NCI-H82 treated with DMSO at 0.1 percent for 48 hours (cell line): ENCODE measurements around the gene CCDC175.

Experiments
- DNase-seq: peaks from one replicate; lab custom pipeline; 2025; ENCODE audit not compliant: unreplicated experiment; lab: John Stamatoyannopoulos, UW

Gene CCDC175

DNA sequence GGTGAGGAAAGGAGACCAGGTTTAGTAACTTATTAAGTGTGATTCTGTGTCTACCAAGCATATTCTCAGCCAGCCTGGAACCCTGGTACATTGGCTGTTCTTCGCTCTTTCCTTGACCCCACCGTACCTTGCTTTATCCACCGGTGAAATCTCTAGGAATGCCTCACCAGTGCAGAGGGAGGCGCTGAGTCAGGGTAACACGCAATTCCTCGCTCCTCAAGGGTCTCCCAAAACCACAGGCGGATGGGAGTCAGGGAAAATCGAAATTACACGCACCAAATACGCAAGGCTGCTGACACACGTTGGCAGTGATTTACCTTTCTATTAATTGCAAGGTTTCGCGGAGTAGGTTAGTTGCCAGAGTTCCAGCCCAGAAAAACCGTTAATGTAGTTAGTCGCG is 93.2 kb downstream of the CCDC175 start:
- DNase-seq = no peak

DNA sequence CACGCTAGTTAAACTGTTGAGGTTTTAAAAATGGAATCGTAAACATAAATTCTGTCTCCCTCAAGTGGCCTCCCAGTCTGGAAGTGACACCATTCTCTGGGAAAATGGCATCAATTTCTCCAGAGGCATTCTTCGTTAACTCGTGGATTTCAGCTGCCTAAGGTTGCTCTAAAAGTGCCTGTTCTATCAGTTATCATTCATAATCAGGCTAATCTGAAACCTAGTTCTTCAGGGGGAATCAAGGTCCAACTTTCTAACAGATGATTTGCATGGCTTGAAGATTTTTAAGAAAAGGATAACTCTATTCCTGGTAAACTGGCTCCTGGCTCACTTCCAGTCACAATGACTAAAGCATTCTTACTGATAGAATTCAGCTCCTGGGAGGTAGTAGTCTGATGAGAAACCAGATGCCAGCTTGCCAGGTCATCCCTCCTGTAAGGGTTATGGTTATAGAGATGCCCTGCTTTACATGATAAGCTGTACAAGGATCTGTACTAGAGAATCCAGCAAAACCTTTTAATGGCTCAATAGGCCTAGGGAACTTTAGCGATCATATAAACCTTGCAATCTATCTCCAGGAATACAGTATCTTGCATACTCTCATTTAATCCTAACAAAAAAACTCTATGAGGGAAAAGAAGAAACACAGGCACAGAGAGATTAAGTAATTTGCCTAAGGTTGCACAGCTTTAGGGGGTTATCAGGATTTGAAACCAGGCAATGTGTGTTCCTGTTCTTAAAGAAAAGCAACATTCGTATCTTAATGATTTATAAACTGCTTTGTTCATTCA is 93.9 kb downstream of the CCDC175 start:
- no peak for DNase-seq

- DNase-seq = no peak
These were observed 94.6 kb downstream of the CCDC175 start for GRCh38 chr14:59481871-59482540.

DNA sequence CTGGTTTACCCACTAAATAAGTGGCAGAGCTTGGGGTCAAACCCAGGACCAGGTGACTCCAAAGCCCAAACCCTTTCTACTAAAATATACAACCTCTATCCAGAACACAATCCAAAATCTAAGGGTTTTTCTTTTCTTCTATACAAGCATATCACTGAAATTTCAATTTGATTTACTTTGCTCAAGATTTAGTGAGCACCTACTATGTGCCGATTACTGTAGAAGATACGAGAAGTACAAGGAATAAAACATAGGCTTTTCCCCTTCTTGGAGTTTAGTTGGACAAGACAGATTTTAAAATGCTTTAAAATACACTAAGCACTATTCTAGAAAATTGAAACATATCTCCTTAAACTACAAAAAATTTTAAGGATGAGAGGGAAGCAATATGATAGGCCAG is 95.2 kb downstream of the CCDC175 start:
- DNase-seq = no peak

DNA sequence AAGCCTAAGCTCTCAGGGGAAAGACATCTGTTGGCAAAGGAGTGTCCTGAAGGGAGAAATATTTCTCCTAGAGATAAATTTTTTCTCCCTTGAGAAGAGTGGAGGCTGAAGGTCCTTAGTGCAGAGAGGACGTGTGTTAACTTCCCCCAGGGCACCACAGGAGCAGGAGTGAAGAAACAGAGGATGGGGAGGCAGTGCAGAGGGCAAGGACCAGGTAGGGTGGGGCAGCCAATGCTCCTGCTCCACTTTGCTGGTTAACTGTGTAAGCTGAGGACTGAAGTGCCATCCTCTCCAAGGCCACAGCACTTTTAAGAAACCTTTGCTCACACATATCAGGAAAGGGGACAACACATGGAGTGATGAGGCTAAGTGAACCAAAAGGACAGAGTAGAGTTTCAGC is 96.4 kb downstream of the CCDC175 start:
- DNase-seq = no peak

DNA sequence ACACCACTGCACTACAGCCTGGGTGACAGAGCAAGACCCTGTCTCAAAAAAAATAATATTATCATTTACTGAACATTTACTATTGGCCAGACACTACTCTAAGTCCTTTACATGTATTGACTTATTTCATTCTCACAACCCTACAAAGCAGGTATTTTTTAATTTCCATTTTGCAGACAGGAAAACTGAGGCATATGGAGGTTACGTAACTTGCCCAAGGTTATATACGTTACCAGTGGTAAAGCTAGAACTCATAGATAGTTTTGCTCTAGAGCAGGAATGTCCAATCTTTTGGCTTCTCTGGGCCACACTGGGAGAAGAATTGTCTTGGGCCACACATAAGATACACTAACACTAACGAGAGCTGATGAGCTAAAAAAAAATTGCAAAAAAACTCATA is 98.1 kb downstream of the CCDC175 start:
- DNase-seq = no peak

DNA sequence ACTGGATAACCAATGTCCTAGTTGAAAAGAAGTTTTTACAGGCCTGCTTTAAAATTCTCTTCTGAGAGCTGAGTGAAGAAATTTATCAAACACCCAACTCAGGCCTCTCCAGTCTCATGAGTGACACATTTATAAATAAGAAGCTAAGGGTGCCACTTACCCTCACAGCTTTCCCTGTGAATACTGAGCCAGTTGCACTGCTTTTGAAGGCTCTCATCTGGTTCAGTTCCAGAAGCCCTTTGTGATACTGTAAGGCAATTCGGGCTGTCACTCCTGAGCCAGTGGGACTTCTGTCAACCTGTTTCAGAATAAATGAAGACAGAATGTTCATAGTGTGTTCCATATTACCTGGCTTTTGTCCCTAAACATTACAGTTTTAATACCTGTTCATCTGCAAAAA is 100.9 kb downstream of the CCDC175 start:
- no peak for DNase-seq

- DNase-seq = peak; percentile 18
These were observed 102.4 kb downstream of the CCDC175 start for GRCh38 chr14:59474172-59474571.

GRCh38 chr14:59465316-59466135 is 111.1 kb downstream of the CCDC175 start, which contains the start of gene GPR135:
Gene GPR135, minus strand, starts transcription at chr14:59465380. Its CDS starts 154 bp downstream, at chr14:59465226.
- DNase-seq = no peak

DNA sequence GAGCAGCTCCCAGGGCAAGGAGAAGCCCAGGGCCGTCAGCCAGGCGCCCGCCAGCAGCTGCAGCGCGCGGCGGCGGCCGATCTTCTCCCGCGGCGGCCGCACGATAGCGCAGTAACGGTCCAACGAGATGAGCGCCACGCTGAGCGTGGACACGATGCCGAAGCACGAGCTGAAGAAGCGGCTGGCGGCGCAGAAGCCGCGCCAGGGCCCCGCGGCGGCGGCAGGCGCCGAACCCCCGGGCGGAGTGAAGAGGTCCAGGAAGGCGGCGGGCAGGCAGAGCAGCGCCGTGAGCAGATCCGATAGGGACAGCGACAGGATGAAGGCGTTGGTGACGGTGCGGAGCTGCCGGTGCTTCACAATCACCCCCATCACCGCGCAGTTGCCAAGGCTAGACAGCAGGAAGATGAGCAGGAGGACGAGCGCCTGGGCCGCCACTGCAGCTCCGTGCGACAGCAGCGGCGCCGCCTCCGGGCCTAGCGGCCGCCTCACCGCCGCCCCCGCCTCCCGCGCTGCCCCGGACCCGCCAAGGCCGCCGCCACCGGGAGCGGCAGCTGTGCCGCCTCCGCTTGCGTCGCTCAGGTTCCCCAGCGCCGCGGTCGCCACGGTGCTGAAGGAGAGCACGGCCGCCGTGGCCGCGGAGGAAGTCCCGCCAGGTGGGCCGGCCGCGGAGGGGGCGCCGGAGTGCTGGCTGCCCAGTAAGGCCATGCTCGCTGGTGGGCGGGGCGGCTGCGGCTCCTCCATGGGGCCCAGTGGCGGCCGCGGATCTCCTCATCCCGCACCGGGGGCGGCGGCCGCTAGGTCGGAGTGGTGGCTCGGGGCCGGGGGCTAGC is 111.9 kb downstream of the CCDC175 start:
- DNase-seq = no peak

DNA sequence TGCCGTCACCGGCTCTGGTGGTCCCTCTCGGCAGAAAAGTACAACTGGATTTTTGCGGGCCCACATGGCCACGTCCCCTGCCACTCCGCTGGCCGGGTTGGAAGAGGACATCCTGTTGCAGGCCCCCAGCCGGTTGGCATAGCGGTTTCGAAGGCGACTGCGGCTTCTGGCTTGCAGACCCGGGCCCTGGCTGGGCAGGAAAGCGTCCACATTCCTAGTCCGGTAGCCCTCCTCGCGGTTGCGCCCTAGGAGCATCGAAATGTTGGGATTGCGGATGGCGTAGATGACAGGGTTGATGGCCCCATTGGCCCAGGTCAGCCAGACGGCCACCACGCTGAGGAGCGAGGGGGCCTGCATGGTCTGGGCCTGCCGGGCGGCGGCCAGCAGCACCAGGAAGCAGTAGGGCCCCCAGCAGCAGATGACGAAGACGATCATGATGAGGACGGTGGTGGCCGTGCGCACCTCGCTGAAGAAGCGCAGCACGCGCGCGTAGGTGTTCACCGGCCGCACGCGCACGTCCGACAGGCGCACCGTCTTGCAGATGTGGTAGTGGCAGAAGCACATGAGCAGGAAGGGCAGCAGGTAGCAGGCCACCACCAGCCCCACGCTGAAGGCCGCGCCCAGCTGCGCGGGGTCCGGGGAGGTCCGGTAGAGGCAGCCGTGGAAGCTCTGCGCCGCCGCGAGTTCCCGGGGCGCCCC is 112.7 kb downstream of the CCDC175 start:
- no peak for DNase-seq

GRCh38 chr14:59461891-59462290 is 114.7 kb downstream of the CCDC175 start:
- DNase-seq = no peak

DNA sequence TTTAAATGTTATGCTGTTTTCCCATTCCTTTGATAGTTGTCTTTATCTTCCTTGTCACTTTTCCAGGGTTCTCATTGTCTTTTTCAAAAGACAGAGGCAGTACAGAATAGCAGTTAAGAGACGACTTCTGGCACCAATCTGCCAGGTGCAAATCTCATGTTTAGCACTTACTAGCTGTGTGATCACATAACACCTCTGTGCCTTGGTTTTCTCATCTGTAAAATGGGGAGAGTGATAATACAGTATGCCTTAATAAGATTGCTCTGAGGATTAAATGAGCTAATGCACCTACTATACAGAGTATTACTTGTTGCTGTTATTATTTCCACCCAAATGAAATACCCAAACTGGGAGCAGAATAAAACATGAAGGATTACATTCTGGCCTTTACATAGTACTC is 116.2 kb downstream of the CCDC175 start:
- no peak for DNase-seq

GRCh38 chr14:59458486-59458885 is 118.1 kb downstream of the CCDC175 start:
- DNase-seq = no peak

- no peak for DNase-seq
These were observed 121.2 kb downstream of the CCDC175 start for GRCh38 chr14:59455411-59455810.
